IMR-90 (cell line): ENCODE measurements around the gene MYO1H. TPM values are rescaled to one million over a fixed set of nuclear protein-coding genes. Genes with fewer than 3 reads are reported as not detected.

Experiments
- ATAC-seq: fragments of 200-7000 bp; cut with Tn5 transposase; 2 replicates; pipeline ENCODE4 v1.9.1; 2020; ENCODE audit warnings: low read depth, mild to moderate bottlenecking, moderate library complexity
- BruUV-seq: library from RNA; stranded (reverse); fragments of 400-500 nt; replicated peaks from 2 replicates; lab custom pipeline; 2021; lab: Mats Ljungman, UMichigan
- CTCF ChIA-PET: fragments of 300-600 bp; formaldehyde crosslinking; extraction: SDS; loops from one replicate; lab custom pipeline; 2021; ENCODE audit warnings: antibody characterized with exemption; lab: Yijun Ruan, JAX
- POLR2A ChIA-PET: fragments of 300-600 bp; sonication (Branson Sonifier 250); formaldehyde crosslinking; loops from one replicate; lab custom pipeline; 2022; ENCODE audit warnings: antibody characterized with exemption; ENCODE audit not compliant: unreplicated experiment; lab: Charles Lee
- DNase-seq: peaks from one replicate; pipeline ENCODE4 v3.0.0; 2013
- H2AFZ ChIP-seq: replicated peaks from 2 replicates; pipeline ENCODE3; 2013; ENCODE audit warnings: low read length, mild to moderate bottlenecking; ENCODE audit not compliant: poor library complexity
- H2AK5ac ChIP-seq: 2 replicates; pipeline ENCODE4 v1.6.1; 2013; ENCODE audit warnings: low read depth, low read length, inconsistent platforms
- H2AK9ac ChIP-seq: replicated peaks from 2 replicates; pipeline ENCODE3; 2013; ENCODE audit warnings: mild to moderate bottlenecking, low read depth, low read length, moderate library complexity; ENCODE audit not compliant: poor library complexity
- H2BK120ac ChIP-seq: 2 replicates; pipeline ENCODE4 v1.6.1; 2013; ENCODE audit warnings: low read depth, low read length, inconsistent platforms
- H2BK15ac ChIP-seq: 3 replicates; pipeline ENCODE4 v1.6.1; 2013; ENCODE audit warnings: low read depth, low read length, inconsistent platforms
- H2BK20ac ChIP-seq: 2 replicates; pipeline ENCODE4 v1.6.1; 2013; ENCODE audit warnings: low read depth, mild to moderate bottlenecking, inconsistent platforms, low read length, moderate library complexity
- H2BK5ac ChIP-seq: 2 replicates; pipeline ENCODE4 v1.6.1; 2013; ENCODE audit warnings: mild to moderate bottlenecking, low read depth, low read length, inconsistent platforms; ENCODE audit not compliant: poor library complexity, severe bottlenecking
- H3K14ac ChIP-seq: replicated peaks from 2 replicates; pipeline ENCODE4 v1.6.1; 2013; ENCODE audit warnings: low read depth, low read length, inconsistent platforms
- H3K18ac ChIP-seq: 2 replicates; pipeline ENCODE4 v1.6.1; 2013; ENCODE audit warnings: low read depth, low read length, control low read depth
- H3K23ac ChIP-seq: 2 replicates; pipeline ENCODE4 v1.6.1; 2013; ENCODE audit warnings: low read depth, low read length, inconsistent platforms
- H3K27ac ChIP-seq: 2 replicates; pipeline ENCODE4 v1.5.1; 2013; ENCODE audit warnings: mild to moderate bottlenecking, control low read depth, low read length; ENCODE audit not compliant: insufficient read depth
- H3K27me3 ChIP-seq: 2 replicates; pipeline ENCODE4 v1.6.1; 2013; ENCODE audit warnings: low read length; ENCODE audit not compliant: control insufficient read depth, insufficient read depth
- H3K36me3 ChIP-seq: 2 replicates; pipeline ENCODE4 v1.6.1; 2013; ENCODE audit warnings: low read length, mixed read lengths; ENCODE audit not compliant: control insufficient read depth, insufficient read depth
- H3K4ac ChIP-seq: 2 replicates; pipeline ENCODE4 v1.6.1; 2013; ENCODE audit warnings: low read depth, low read length, inconsistent platforms
- H3K4me1 ChIP-seq: 2 replicates; pipeline ENCODE4 v1.6.1; 2013; ENCODE audit warnings: low read length, mixed read lengths; ENCODE audit not compliant: control insufficient read depth, insufficient read depth
- H3K4me2 ChIP-seq: 2 replicates; pipeline ENCODE4 v1.6.1; 2013; ENCODE audit warnings: low read depth, mild to moderate bottlenecking, control low read depth, low read length, moderate library complexity
- H3K4me3 ChIP-seq: 2 replicates; pipeline ENCODE4 v1.5.1; 2013; ENCODE audit warnings: low read depth, mild to moderate bottlenecking, control low read depth, low read length, moderate library complexity; ENCODE audit not compliant: insufficient read depth
- H3K56ac ChIP-seq: 2 replicates; pipeline ENCODE4 v1.6.1; 2013; ENCODE audit warnings: low read length, inconsistent platforms; ENCODE audit not compliant: insufficient read depth; ENCODE audit errors: extremely low read depth
- H3K79me1 ChIP-seq, 2 experiments: 2 replicates each; pipeline ENCODE4 v1.6.1; 2013; ENCODE audit warnings: low read length in 2 of 2, inconsistent platforms in 1 of 2, low read depth in 1 of 2
- H3K9ac ChIP-seq: 2 replicates; pipeline ENCODE4 v1.6.1; 2013; ENCODE audit warnings: low read depth, low read length, control low read depth
- H3K9me1 ChIP-seq: 2 replicates; pipeline ENCODE4 v1.6.1; 2013; ENCODE audit warnings: low read length, inconsistent platforms; ENCODE audit not compliant: insufficient read depth
- H3K9me3 ChIP-seq: 2 replicates; pipeline ENCODE4 v1.6.1; 2013; ENCODE audit warnings: low read length; ENCODE audit not compliant: control insufficient read depth, insufficient read depth
- H4K20me1 ChIP-seq: 2 replicates; pipeline ENCODE4 v1.6.1; 2013; ENCODE audit warnings: low read length, inconsistent platforms; ENCODE audit not compliant: insufficient read depth
- H4K5ac ChIP-seq: 2 replicates; pipeline ENCODE4 v1.6.1; 2013; ENCODE audit warnings: mild to moderate bottlenecking, low read depth, low read length, control low read depth
- H4K8ac ChIP-seq, 2 experiments: 2 replicates each; pipeline ENCODE4 v1.6.1; 2013; ENCODE audit warnings: low read depth in 2 of 2, low read length in 2 of 2, control low read depth in 1 of 2, inconsistent platforms in 1 of 2
- H4K91ac ChIP-seq: 2 replicates; pipeline ENCODE4 v1.6.1; 2013; ENCODE audit warnings: low read depth, low read length, inconsistent platforms; ENCODE audit not compliant: insufficient read depth
- CHD1 ChIP-seq: IDR thresholded peaks from 2 replicates; pipeline ENCODE4 v1.6.1; 2012; ENCODE audit warnings: low read depth, low read length, improper control_type of control experiment
- MAFK ChIP-seq: IDR thresholded peaks from 2 replicates; pipeline ENCODE4 v1.6.1; 2012; ENCODE audit warnings: low read depth, low read length, improper control_type of control experiment
- RAD21 ChIP-seq: IDR thresholded peaks from 2 replicates; pipeline ENCODE4 v1.6.1; 2012; ENCODE audit warnings: low read length, improper control_type of control experiment
- WGBS, 2 experiments: methylation state at CpG; one replicate each; pipeline versions ENCODE4 v1.1.5 to v1.1.7; 2013; ENCODE audit warnings: missing lambda C conversion rate in 2 of 2; ENCODE audit not compliant: insufficient read length in 1 of 2; ENCODE audit errors: extremely low coverage in 2 of 2; 5-methylcytosine and 5-hydroxymethylcytosine counted together
- dilution Hi-C: fragments of 300-500 bp; cut with HindIII; formaldehyde crosslinking; loops from one replicate; pipeline ENCODE4 v1.14.3; 2018; ENCODE audit warnings: low sequenced_read_pairs; ENCODE audit not compliant: unreplicated experiment
- in situ Hi-C: fragments of 300-500 bp; cut with MboI; formaldehyde crosslinking; loops from 3 replicates; pipeline ENCODE4 v1.14.3; 2019; ENCODE audit warnings: low sequenced_read_pairs, inconsistent platforms, mixed read lengths
- intact Hi-C: fragments of 100-400 bp; cut with micrococcal nuclease; formaldehyde crosslinking; loops from 2 replicates; pipeline ENCODE4 v1.10.0; 2022
- polyA plus RNA-seq, 3 experiments: library from polyadenylated mRNA; depleted of rRNA; stranded (reverse); fragments of >200 nt; gene quantifications; 2 replicates each; pipeline ENCODE4 v1.2.3, GENCODE V29; 2012; ENCODE audit warnings: low replicate concordance in 1 of 3
- total RNA-seq: library from RNA; depleted of rRNA; stranded (reverse); fragments of >200 nt; gene quantifications from 2 replicates; pipeline ENCODE4 v1.2.3, GENCODE V29; 2012

MYO1H gene
- total and polyA plus RNA-seq, 2 of the 4 experiments (the other 2 are of a cell fraction): not detected

- ATAC-seq: no peak
- H2BK5ac ChIP-seq: no peak overlapping the region
- no peaks in the 10 kb centered on the region for H4K20me1 ChIP-seq
- no peaks in the 10 kb centered on the region for H3K9me1 ChIP-seq
- H3K18ac ChIP-seq: no peak overlapping the region
- H2BK15ac ChIP-seq: no peak overlapping the region
- H3K27me3 ChIP-seq: peaks cover 5% of the 10 kb centered on the region
- dilution Hi-C loops (no loop called here), intact Hi-C loops (no loop called here), in situ Hi-C loops (no loop called here)
- H3K9me3 ChIP-seq: no peaks in the 10 kb centered on the region
- no peak for TF ChIP-seq CHD1
- TF ChIP-seq MAFK: no peak
- no peak for TF ChIP-seq RAD21
- H2AFZ ChIP-seq: no peak overlapping the region
- no peak overlapping the region for H3K4ac ChIP-seq
- H2BK120ac ChIP-seq: no peak overlapping the region
- no peak overlapping the region for H4K5ac ChIP-seq
- H3K23ac ChIP-seq: no peak overlapping the region
- H3K4me2 ChIP-seq: no peak overlapping the region
- ChIA-PET POLR2A (no interaction called here), CTCF (no interaction called here)
- H3K14ac ChIP-seq: no peak overlapping the region
- H4K91ac ChIP-seq: no peak overlapping the region
- no peak overlapping the region for H3K4me3 ChIP-seq
- no peak overlapping the region for H2AK5ac ChIP-seq
- no peaks in the 10 kb centered on the region for H3K4me1 ChIP-seq
- no peak overlapping the region for H2AK9ac ChIP-seq
- BruUV-seq: no TSS peak
- H2BK20ac ChIP-seq: no peak overlapping the region
- no peak overlapping the region for H3K56ac ChIP-seq
- no peak overlapping the region for H3K9ac ChIP-seq
- no peak for DNase-seq
- WGBS, 2 experiments: no CpG with 5 or more reads among the region's 3 CpGs
- H4K8ac ChIP-seq: no peak overlapping the region
- H3K27ac ChIP-seq: no peak overlapping the region
- H3K36me3 ChIP-seq: no peaks in the 10 kb centered on the region
- no peaks in the 10 kb centered on the region for H3K79me1 ChIP-seq
Observed at GRCh38 chr12:109346920-109347319, 780 bp upstream of the MYO1H start.
